ENCODE results near the gene SP1.

SP1 gene

DNA sequence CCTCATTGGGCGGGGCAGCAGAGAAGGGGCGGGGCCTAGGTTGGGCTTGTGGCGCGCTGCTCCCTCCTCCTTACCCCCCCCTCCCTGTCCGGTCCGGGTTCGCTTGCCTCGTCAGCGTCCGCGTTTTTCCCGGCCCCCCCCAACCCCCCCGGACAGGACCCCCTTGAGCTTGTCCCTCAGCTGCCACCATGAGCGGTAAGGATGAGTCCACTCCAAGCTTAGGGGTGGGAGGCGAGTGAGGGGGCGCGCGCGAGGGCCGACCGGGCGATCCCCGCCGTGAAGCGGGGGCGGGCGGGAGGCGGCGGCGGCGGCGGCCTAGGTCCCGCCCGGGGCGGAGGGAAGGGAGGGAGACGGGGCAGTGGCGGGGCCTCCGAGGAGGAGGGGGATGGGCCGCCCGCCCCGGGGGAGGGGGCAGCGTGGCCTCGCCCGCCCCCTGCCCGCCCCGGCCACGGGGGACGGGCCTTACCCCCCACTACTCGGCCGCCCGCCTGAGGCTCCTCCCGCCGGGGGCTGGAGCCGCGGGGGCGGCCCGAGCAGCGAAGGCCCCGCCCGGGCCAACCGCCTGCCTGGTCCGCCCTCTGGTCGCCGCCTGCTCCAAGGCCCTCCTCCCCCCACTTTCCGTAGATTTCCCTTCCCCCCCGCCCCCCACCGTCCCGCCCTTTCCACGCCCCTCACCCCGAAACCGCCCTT lies at the start of gene SP1:
Gene SP1, plus strand, starts transcription at position 73 of the 690 bp plus-strand sequence. Its CDS starts 116 bp downstream, at position 189.
- no peak for TF ChIP-seq GATA3 (IDR thresholded peaks at IDR 0.05; ENCODE audit: low read depth, low read length)
- no peak for TF ChIP-seq GATA2 (IDR thresholded peaks at IDR 0.05; ENCODE audit: low read depth, low read length)

DNA sequence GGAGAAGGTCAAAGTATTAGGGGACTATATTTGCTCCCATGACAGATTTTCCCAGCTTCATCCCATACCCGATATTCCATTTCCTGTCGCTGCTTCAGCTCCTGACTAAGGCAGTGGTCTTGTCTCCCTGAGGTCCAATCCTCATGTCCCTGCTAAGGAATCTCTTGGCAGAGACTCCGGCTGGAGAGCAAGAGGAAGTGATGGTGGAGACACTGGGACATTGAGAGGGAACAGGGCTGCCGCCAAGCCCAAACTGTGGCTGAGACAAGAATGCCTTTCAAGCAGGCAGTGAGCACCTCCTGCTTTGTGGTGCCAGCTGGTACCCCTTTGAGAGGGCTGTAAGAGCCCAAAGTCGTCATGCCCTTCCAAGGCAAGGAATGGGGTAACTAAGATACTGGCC lies 49.3 kb upstream of the SP1 start:
- no peak for TF ChIP-seq GATA3 (IDR thresholded peaks at IDR 0.05; ENCODE audit: low read depth, low read length)
- TF ChIP-seq GATA2 (IDR thresholded peaks at IDR 0.05; ENCODE audit: low read depth, low read length) = no peak

GRCh38 chr12:53332744-53333143 lies 47.2 kb upstream of the SP1 start:
- TF ChIP-seq GATA2 (IDR thresholded peaks at IDR 0.05; ENCODE audit: low read depth, low read length) = no peak
- no peak for TF ChIP-seq GATA3 (IDR thresholded peaks at IDR 0.05; ENCODE audit: low read depth, low read length)

GRCh38 chr12:53333289-53333688 lies 46.7 kb upstream of the SP1 start:
- TF ChIP-seq GATA3 (IDR thresholded peaks at IDR 0.05; ENCODE audit: low read depth, low read length) (no peak), GATA2 (IDR thresholded peaks at IDR 0.05; ENCODE audit: low read depth, low read length) (no peak)

DNA sequence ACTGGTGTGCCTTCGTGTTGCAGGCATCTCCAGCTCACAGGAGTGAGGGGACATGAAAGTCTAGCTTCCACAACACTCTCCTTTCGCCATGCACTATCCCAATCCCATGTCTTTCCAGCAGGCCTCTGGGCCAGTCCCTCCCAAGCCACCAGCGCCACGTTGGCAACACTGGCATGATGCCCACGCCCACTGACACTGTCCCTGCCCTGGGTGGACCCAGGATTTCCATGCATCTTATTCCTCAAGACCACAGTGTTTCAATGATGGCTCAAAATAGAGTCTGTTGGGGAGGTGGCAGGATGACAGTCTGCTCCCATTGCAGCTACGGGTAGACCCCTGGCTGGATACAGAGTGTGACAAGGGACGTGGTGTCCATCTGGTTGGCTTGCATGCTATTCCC lies 46.1 kb upstream of the SP1 start:
- TF ChIP-seq GATA3 (IDR thresholded peaks at IDR 0.05; ENCODE audit: low read depth, low read length) = no peak
- no peak for TF ChIP-seq GATA2 (IDR thresholded peaks at IDR 0.05; ENCODE audit: low read depth, low read length)

- TF ChIP-seq GATA3 (IDR thresholded peaks at IDR 0.05; ENCODE audit: low read depth, low read length) (no peak), GATA2 (IDR thresholded peaks at IDR 0.05; ENCODE audit: low read depth, low read length) (no peak)
Measured at GRCh38 chr12:53334822-53335221, 45.2 kb upstream of the SP1 start.

DNA sequence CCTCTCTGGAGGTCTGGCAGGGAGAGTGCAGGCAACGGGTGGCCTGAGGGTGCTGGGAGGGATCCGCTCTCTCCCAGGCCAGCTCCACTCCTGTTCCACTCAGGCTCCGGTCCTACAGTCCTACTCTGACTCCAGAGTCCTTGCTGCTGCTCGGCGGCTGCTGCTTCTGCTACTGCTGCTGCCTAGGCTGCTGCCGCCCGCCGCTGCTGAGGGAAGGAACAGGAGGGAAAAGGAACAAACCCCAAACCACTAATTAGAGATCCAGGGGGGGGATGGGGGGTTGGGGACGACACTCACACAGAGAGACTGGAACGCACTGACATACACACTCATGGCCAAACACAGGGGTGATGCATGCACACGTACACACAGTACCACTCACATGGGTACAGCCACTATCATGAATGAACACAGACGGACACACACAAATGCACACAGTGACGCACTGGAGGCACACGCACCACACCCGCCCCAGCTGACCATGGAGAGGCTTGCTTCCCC lies 43.7 kb upstream of the SP1 start, which contains the start of gene SP7:
Gene SP7, minus strand, starts transcription at position 174 of the 501 bp plus-strand sequence. CDS start 708 bp downstream, outside the sequence.
- TF ChIP-seq GATA3 (IDR thresholded peaks at IDR 0.05; ENCODE audit: low read depth, low read length) (no peak), GATA2 (IDR thresholded peaks at IDR 0.05; ENCODE audit: low read depth, low read length) (no peak)

DNA sequence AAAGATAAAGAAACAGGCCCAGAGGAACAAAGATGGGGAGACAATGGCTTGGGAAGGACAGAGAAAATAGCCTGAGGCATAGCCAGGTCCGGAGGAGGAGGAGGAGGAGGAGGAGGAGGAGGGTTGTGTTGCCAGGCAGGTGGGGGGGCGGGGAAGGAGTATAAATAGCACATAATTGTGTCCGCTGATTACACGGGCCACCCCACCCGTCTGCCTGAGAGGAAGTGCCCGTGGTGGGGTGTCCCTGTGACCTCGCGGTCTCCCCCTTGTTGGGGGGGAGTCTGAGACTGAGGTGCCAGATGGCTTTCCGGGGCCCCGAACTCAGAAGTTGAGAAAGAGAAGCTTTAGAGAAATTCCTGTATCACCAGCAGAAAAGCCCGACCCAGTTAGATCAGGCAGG lies 42.0 kb upstream of the SP1 start:
- TF ChIP-seq GATA3 (IDR thresholded peaks at IDR 0.05; ENCODE audit: low read depth, low read length) (no peak), GATA2 (IDR thresholded peaks at IDR 0.05; ENCODE audit: low read depth, low read length) (no peak)

- TF ChIP-seq GATA2 (IDR thresholded peaks at IDR 0.05; ENCODE audit: low read depth, low read length) (no peak), GATA3 (IDR thresholded peaks at IDR 0.05; ENCODE audit: low read depth, low read length) (no peak)
Measured at GRCh38 chr12:53338916-53339315, 41.1 kb upstream of the SP1 start.

DNA sequence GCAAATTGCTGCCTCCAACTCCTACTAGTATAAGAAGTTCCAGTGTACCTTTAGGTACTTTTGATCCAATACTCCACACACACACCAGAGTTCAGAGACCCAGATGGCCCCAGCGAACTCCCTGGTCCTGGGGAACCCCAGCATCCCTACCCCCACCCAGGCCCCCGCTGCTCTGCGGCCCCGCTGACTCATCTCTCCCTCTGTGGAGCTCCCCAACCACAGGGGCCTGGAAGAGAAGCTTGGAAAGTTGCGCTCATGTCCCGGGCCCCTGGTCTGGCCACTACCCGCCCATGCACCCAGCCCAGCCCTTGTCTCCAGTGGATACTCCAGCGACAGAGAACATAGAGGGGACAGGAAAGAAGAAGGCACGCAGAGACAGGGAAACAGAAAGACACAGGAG lies 39.6 kb upstream of the SP1 start:
- no peak for TF ChIP-seq GATA3 (IDR thresholded peaks at IDR 0.05; ENCODE audit: low read depth, low read length)

GRCh38 chr12:53343449-53343848 lies 36.5 kb upstream of the SP1 start:
- TF ChIP-seq GATA2 (IDR thresholded peaks at IDR 0.05; ENCODE audit: low read depth, low read length) (no peak), GATA3 (IDR thresholded peaks at IDR 0.05; ENCODE audit: low read depth, low read length) (no peak)

- TF ChIP-seq GATA3 (IDR thresholded peaks at IDR 0.05; ENCODE audit: low read depth, low read length) = no peak
- TF ChIP-seq GATA2 (IDR thresholded peaks at IDR 0.05; ENCODE audit: low read depth, low read length) = no peak
Measured at GRCh38 chr12:53343969-53344368, 36.0 kb upstream of the SP1 start.

- TF ChIP-seq GATA3 (IDR thresholded peaks at IDR 0.05; ENCODE audit: low read depth, low read length) = no peak
- TF ChIP-seq GATA2 (IDR thresholded peaks at IDR 0.05; ENCODE audit: low read depth, low read length) = no peak
Measured at GRCh38 chr12:53344487-53344823, 35.5 kb upstream of the SP1 start.

GRCh38 chr12:53344824-53345485 lies 35.0 kb upstream of the SP1 start:
- TF ChIP-seq GATA3 (IDR thresholded peaks at IDR 0.05; ENCODE audit: low read depth, low read length) (no peak), GATA2 (IDR thresholded peaks at IDR 0.05; ENCODE audit: low read depth, low read length) (no peak)

Measured in SH-SY5Y (cell line).